Fibroblast of lung (primary cell): Measurements from ENCODE around the gene ECSCR. TPM values are rescaled to one million over a fixed set of nuclear protein-coding genes. Genes with fewer than 3 reads are reported as not detected.

Experiments used
- DNase-seq, 2 donors: peaks; one replicate each; pipeline versions ENCODE4 v3.0.0 to v3.0.0-alpha.2; 2010; ENCODE audit warnings: low read depth in 2 of 2
- H2AFZ ChIP-seq: 2 replicates; pipeline ENCODE4 v1.5.1; 2012; ENCODE audit warnings: low read length, control low read depth, inconsistent platforms
- H3K27ac ChIP-seq: 2 replicates; pipeline ENCODE4 v1.5.1; 2011; ENCODE audit warnings: low read length, control low read depth; ENCODE audit not compliant: insufficient read depth
- H3K27me3 ChIP-seq: 2 replicates; pipeline ENCODE4 v1.5.1; 2011; ENCODE audit warnings: mild to moderate bottlenecking, low read length; ENCODE audit not compliant: control insufficient read depth, insufficient read depth
- H3K36me3 ChIP-seq: 2 replicates; pipeline ENCODE4 v1.5.1; 2011; ENCODE audit warnings: low read length; ENCODE audit not compliant: control insufficient read depth, insufficient read depth
- H3K4me1 ChIP-seq: 2 replicates; pipeline ENCODE4 v1.5.1; 2011; ENCODE audit warnings: low read length; ENCODE audit not compliant: control insufficient read depth, insufficient read depth; ENCODE audit errors: extremely low read depth
- H3K4me2 ChIP-seq: 2 replicates; pipeline ENCODE4 v1.5.1; 2011; ENCODE audit warnings: low read length, control low read depth; ENCODE audit not compliant: insufficient read depth; ENCODE audit errors: extremely low read depth
- H3K4me3 ChIP-seq, 4 experiments: fragments of 200-600 bp in 1 of 4; sonication (generic) in 1 of 4; replicated peaks in 1 of 4; 2 replicates each; pipeline ENCODE4 v1.5.1; 2011 to 2016; ENCODE audit warnings: low read length in 4 of 4, low read depth in 3 of 4, mild to moderate bottlenecking in 3 of 4, control low read depth in 2 of 4, inconsistent platforms in 1 of 4, mixed read lengths in 1 of 4; ENCODE audit not compliant: insufficient read depth in 1 of 4; ENCODE audit errors: control extremely low read depth in 1 of 4
- H3K79me2 ChIP-seq: 2 replicates; pipeline ENCODE4 v1.5.1; 2012; ENCODE audit warnings: mild to moderate bottlenecking, low read length, inconsistent platforms; ENCODE audit not compliant: control insufficient read depth, insufficient read depth
- H3K9ac ChIP-seq: 2 replicates; pipeline ENCODE4 v1.5.1; 2011; ENCODE audit warnings: mild to moderate bottlenecking, low read length, control low read depth; ENCODE audit not compliant: insufficient read depth
- H3K9me3 ChIP-seq: 2 replicates; pipeline ENCODE4 v1.5.1; 2012; ENCODE audit warnings: low read depth, low read length; ENCODE audit not compliant: control insufficient read depth, insufficient read depth
- H4K20me1 ChIP-seq: 2 replicates; pipeline ENCODE4 v1.5.1; 2011; ENCODE audit warnings: low read length; ENCODE audit not compliant: control insufficient read depth, insufficient read depth; ENCODE audit errors: extremely low read depth
- CTCF ChIP-seq, 2 donors: IDR thresholded peaks in 1 of 2; conservative IDR thresholded peaks in 1 of 2; 1 replicate in 1 of 2; 2 replicates in 1 of 2; pipeline ENCODE4 v1.5.1; 2011 to 2012; ENCODE audit warnings: low read length in 2 of 2, control low read depth in 1 of 2, inconsistent platforms in 1 of 2, low read depth in 1 of 2, mild to moderate bottlenecking in 1 of 2
- EZH2 ChIP-seq: IDR thresholded peaks from 2 replicates; pipeline ENCODE4 v1.5.1; 2012; ENCODE audit warnings: low read length, control low read depth, mild to moderate bottlenecking; ENCODE audit errors: missing control alignments
- polyA plus RNA-seq, 2 donors: library from polyadenylated mRNA; depleted of rRNA in 1 of 2; stranded (reverse) in 1 of 2; unstranded in 1 of 2; fragments of >200 nt; gene quantifications; 2 replicates each; pipeline ENCODE4 v1.2.1, GENCODE V29; 2011 to 2012; ENCODE audit warnings: missing spikeins in 1 of 2
- total RNA-seq: library from RNA; depleted of rRNA; stranded (reverse); fragments of >200 nt; gene quantifications from 2 replicates; pipeline ENCODE4 v1.2.1, GENCODE V29; 2014

The ECSCR gene
- total and polyA plus RNA-seq, 2 donors (not counting 1 experiment from before 2014, with no cell fraction given), result 0.18 TPM; not detected in 1

- no peak overlapping the region for H3K4me3 ChIP-seq
- no peaks in the 10 kb centered on the region for H3K9me3 ChIP-seq
- no peak overlapping the region for H3K9ac ChIP-seq
- no peak overlapping the region for H2AFZ ChIP-seq
- no peak for DNase-seq
- peaks cover 11% of the 10 kb centered on the region for H3K4me1 ChIP-seq
- TF ChIP-seq CTCF (conservative IDR thresholded peaks at IDR 0.05 in 1 of 2, IDR thresholded peaks at IDR 0.05 in 1 of 2; ENCODE audit: low read depth in 1 of 2, low read length in 2 of 2) (no peak), EZH2 (no peak)
- H3K4me2 ChIP-seq, result no peak overlapping the region
- no peaks in the 10 kb centered on the region for H3K79me2 ChIP-seq
- H3K36me3 ChIP-seq, result peaks cover 13% of the 10 kb centered on the region
- no peaks in the 10 kb centered on the region for H4K20me1 ChIP-seq
- no peaks in the 10 kb centered on the region for H3K27me3 ChIP-seq
- H3K27ac ChIP-seq, result no peak overlapping the region
Observed at GRCh38 chr5:139473565-139473964, 11.0 kb upstream of the ECSCR start.

GRCh38 chr5:139473105-139473504 is 10.6 kb upstream of the ECSCR start:
- DNase-seq, result no peak
- Histone ChIP-seq H2AFZ (no peak overlapping the region), H3K4me2 (no peak overlapping the region), H3K27me3 (no peaks in the 10 kb centered on the region), H3K9me3 (no peaks in the 10 kb centered on the region), H3K36me3 (peaks cover 12% of the 10 kb centered on the region), H4K20me1 (no peaks in the 10 kb centered on the region), H3K4me3 (no peak overlapping the region), H3K27ac (no peak overlapping the region), H3K79me2 (no peaks in the 10 kb centered on the region), H3K4me1 (peaks cover 11% of the 10 kb centered on the region), H3K9ac (no peak overlapping the region)
- no peak for TF ChIP-seq EZH2
- no peak for TF ChIP-seq CTCF (conservative IDR thresholded peaks at IDR 0.05 in 1 of 2, IDR thresholded peaks at IDR 0.05 in 1 of 2; ENCODE audit: low read depth in 1 of 2, low read length in 2 of 2)

GRCh38 chr5:139472386-139473030 is 10.0 kb upstream of the ECSCR start:
- Histone ChIP-seq H3K9me3 (no peaks in the 10 kb centered on the region), H3K36me3 (peaks cover 12% of the 10 kb centered on the region), H3K4me2 (no peak overlapping the region), H3K79me2 (no peaks in the 10 kb centered on the region), H4K20me1 (no peaks in the 10 kb centered on the region), H2AFZ (no peak overlapping the region), H3K4me1 (peaks cover 11% of the 10 kb centered on the region), H3K27me3 (no peaks in the 10 kb centered on the region), H3K4me3 (no peak overlapping the region), H3K9ac (no peak overlapping the region), H3K27ac (no peak overlapping the region)
- no peak for DNase-seq
- TF ChIP-seq EZH2, result no peak
- no peak for TF ChIP-seq CTCF (conservative IDR thresholded peaks at IDR 0.05 in 1 of 2, IDR thresholded peaks at IDR 0.05 in 1 of 2; ENCODE audit: low read depth in 1 of 2, low read length in 2 of 2)
